K562 (cell line): ENCODE measurements around the gene PLEKHG5. TPM values are rescaled to one million over a fixed set of nuclear protein-coding genes. Genes with fewer than 3 reads are reported as not detected.

ENCODE experiments used
- ATAC-seq: fragments of 200-7000 bp; cut with Tn5 transposase; 3 replicates; pipeline ENCODE4 v1.9.1; 2020; ENCODE audit warnings: moderate library complexity
- BruUV-seq: library from RNA; stranded (reverse); fragments of 400-500 nt; replicated peaks from 2 replicates; lab custom pipeline; 2021; lab: Mats Ljungman, UMichigan
- CTCF ChIA-PET: fragments of 300-600 bp; formaldehyde crosslinking; extraction: SDS; loops from one replicate; lab custom pipeline; 2021; ENCODE audit warnings: low intra/inter-chr PET ratio; lab: Yijun Ruan, JAX
- POLR2A ChIA-PET: fragments of 300-600, 350-650 bp; sonication (Branson Sonifier 250); formaldehyde crosslinking; extraction: SDS; loops from one replicate; lab custom pipeline; 2021; ENCODE audit warnings: antibody characterized with exemption, inconsistent platforms; lab: Yijun Ruan, JAX
- DNase-seq, 4 experiments: peaks; one replicate each; pipeline versions ENCODE4 v3.0.0 to v3.0.0-alpha.2; 2011 to 2018; ENCODE audit warnings: low spot score in 3 of 4, mixed read lengths in 3 of 4; ENCODE audit errors: extremely low read depth in 1 of 4
- FAIRE-seq: peaks from 2 replicates; lab custom pipeline; 2011; peaks lifted over from hg19 to GRCh38; lab: Jason Lieb, UNC
- H2AFZ ChIP-seq: 2 replicates; pipeline ENCODE4 v1.6.0; 2011; ENCODE audit warnings: low read depth, low read length, control low read depth, inconsistent platforms
- H3K27ac ChIP-seq: fragments of 200-600 bp; 3 replicates; pipeline ENCODE4 v1.8.0; 2011; ENCODE audit warnings: low read depth, mild to moderate bottlenecking, control low read depth, inconsistent platforms, low read length, moderate library complexity, mixed read lengths; ENCODE audit errors: extremely low read depth
- H3K27me3 ChIP-seq, 2 experiments: fragments of 300-600 bp in 1 of 2; 2 replicates in 1 of 2; 3 replicates in 1 of 2; pipeline versions ENCODE4 v1.6.0 to v1.8.0; 2011; ENCODE audit warnings: inconsistent platforms in 2 of 2, low read length in 2 of 2, mild to moderate bottlenecking in 1 of 2, mixed read lengths in 1 of 2, moderate library complexity in 1 of 2; ENCODE audit not compliant: control insufficient read depth in 2 of 2, insufficient read depth in 2 of 2
- H3K36me3 ChIP-seq: fragments of 300-600 bp; 3 replicates; pipeline ENCODE4 v1.8.0; 2011; ENCODE audit warnings: mild to moderate bottlenecking, low read length, inconsistent platforms; ENCODE audit not compliant: control insufficient read depth, insufficient read depth
- H3K4me1 ChIP-seq, 2 experiments: fragments of 200-600 bp in 1 of 2; replicated peaks in 1 of 2; 2 replicates in 1 of 2; 3 replicates in 1 of 2; pipeline versions ENCODE4 v1.5.1 to v1.8.0; 2011; ENCODE audit warnings: inconsistent platforms in 2 of 2, low read length in 2 of 2, mild to moderate bottlenecking in 1 of 2, mixed read lengths in 1 of 2, moderate library complexity in 1 of 2; ENCODE audit not compliant: control insufficient read depth in 2 of 2, insufficient read depth in 2 of 2
- H3K4me2 ChIP-seq: 2 replicates; pipeline ENCODE4 v1.6.1; 2011; ENCODE audit warnings: low read length, control low read depth, inconsistent platforms, mixed read lengths; ENCODE audit not compliant: insufficient read depth
- H3K4me3 ChIP-seq: fragments of 200-600 bp; sonication (generic), shearing (Covaris generic); 2 replicates; pipeline ENCODE4 v1.5.1; 2016; ENCODE audit warnings: control low read depth, inconsistent platforms
- H3K79me2 ChIP-seq: fragments of 200-600 bp; 3 replicates; pipeline ENCODE4 v1.8.0; 2011; ENCODE audit warnings: low read length, inconsistent platforms; ENCODE audit not compliant: control insufficient read depth, insufficient read depth
- H3K9ac ChIP-seq, 2 experiments: 2 replicates each; pipeline versions ENCODE4 v1.6.0 to v1.6.1; 2011; ENCODE audit warnings: low read depth in 2 of 2, low read length in 2 of 2, control low read depth in 1 of 2, inconsistent platforms in 1 of 2, mild to moderate bottlenecking in 1 of 2, mixed read lengths in 1 of 2; ENCODE audit not compliant: insufficient read depth in 1 of 2
- H3K9me1 ChIP-seq: one replicate; pipeline ENCODE4 v1.6.0; 2011; ENCODE audit warnings: inconsistent platforms, mild to moderate bottlenecking, low read length, moderate library complexity; ENCODE audit not compliant: control insufficient read depth, insufficient read depth
- H3K9me3 ChIP-seq: replicated peaks from 2 replicates; pipeline ENCODE4 v1.5.1; 2011; ENCODE audit warnings: low read depth, low read length, inconsistent platforms; ENCODE audit not compliant: control insufficient read depth, insufficient read depth
- H4K20me1 ChIP-seq: replicated peaks from 2 replicates; pipeline ENCODE4 v1.6.1; 2011; ENCODE audit warnings: low read length, inconsistent platforms, mixed read lengths; ENCODE audit not compliant: control insufficient read depth, insufficient read depth
- ADNP ChIP-seq: fragments of 200-800 bp; sonication (Bioruptor generic); IDR thresholded peaks from 2 replicates; pipeline ENCODE4 v1.6.1; 2016; ENCODE audit warnings: missing genetic modification characterization, missing compliant biosample characterization
- BCOR ChIP-seq: fragments of 450-650 bp; IDR thresholded peaks from 2 replicates; pipeline ENCODE4 v1.6.1; 2016
- CBX5 ChIP-seq: IDR thresholded peaks from 2 replicates; pipeline ENCODE4 v1.6.1; 2014; ENCODE audit warnings: low read depth, borderline replicate concordance
- CBX8 ChIP-seq: fragments of 200-600 bp; sonication (generic); IDR thresholded peaks from 2 replicates; pipeline ENCODE4 v1.6.1; 2012; ENCODE audit warnings: borderline replicate concordance, mixed run types, low read depth, mild to moderate bottlenecking, moderate library complexity, mixed read lengths, low read length, control low read depth, inconsistent platforms; ENCODE audit not compliant: poor library complexity, severe bottlenecking; ENCODE audit errors: extremely low read depth
- MLX ChIP-seq, 2 experiments: fragments of 450-650 bp in 1 of 2; sonication (generic) in 1 of 2; formaldehyde crosslinking; conservative IDR thresholded peaks; 2 replicates each; pipeline versions ENCODE4 v1.4.0 to v1.8.1; 2020 to 2022; ENCODE audit warnings: mild to moderate bottlenecking in 1 of 2, missing genetic modification reagents in 1 of 2
- PRDM10 ChIP-seq: fragments of 450-650 bp; IDR thresholded peaks from 2 replicates; pipeline ENCODE4 v1.6.1; 2018; ENCODE audit not compliant: partially characterized antibody
- PREB ChIP-seq: sonication (generic); formaldehyde crosslinking; IDR thresholded peaks from 2 replicates; pipeline ENCODE4 v1.8.1; 2023; ENCODE audit warnings: mild to moderate bottlenecking, missing genetic modification reagents
- RBM14 ChIP-seq: fragments of 200-400 bp; formaldehyde crosslinking; IDR thresholded peaks from 2 replicates; pipeline ENCODE4 v1.6.1; 2018; ENCODE audit warnings: low read depth, mild to moderate bottlenecking, low read length, moderate library complexity, borderline replicate concordance; ENCODE audit not compliant: insufficient read depth
- TEAD1 ChIP-seq, 2 experiments: fragments of 450-650 bp in 1 of 2; sonication (generic) in 1 of 2; formaldehyde crosslinking; IDR thresholded peaks; 2 replicates each; pipeline versions ENCODE4 v1.4.0 to v1.8.0; 2020 to 2022; ENCODE audit warnings: mild to moderate bottlenecking in 2 of 2, missing genetic modification reagents in 1 of 2
- XRCC5 ChIP-seq: fragments of 200-400 bp; formaldehyde crosslinking; IDR thresholded peaks from 2 replicates; pipeline ENCODE4 v1.6.1; 2017; ENCODE audit warnings: low read depth, mild to moderate bottlenecking, low read length
- ZBTB8A ChIP-seq: fragments of 450-650 bp; IDR thresholded peaks from 2 replicates; pipeline ENCODE4 v1.6.1; 2018; ENCODE audit warnings: mild to moderate bottlenecking, moderate library complexity; ENCODE audit not compliant: partially characterized antibody
- ZNF121 ChIP-seq: sonication (generic); formaldehyde crosslinking; conservative IDR thresholded peaks from 2 replicates; pipeline ENCODE4 v1.8.0; 2022; ENCODE audit warnings: missing genetic modification reagents
- ZNF764 ChIP-seq: fragments of 250-450 bp; sonication (Bioruptor Pico); IDR thresholded peaks from 2 replicates; pipeline ENCODE4 v1.4.0; 2020; ENCODE audit warnings: low read depth, mild to moderate bottlenecking, moderate library complexity
- WGBS: fragments of 100-300 bp; shearing (Covaris generic); methylation state at CpG from one replicate; pipeline ENCODE4 v1.1.6; 2016; ENCODE audit warnings: low coverage, mixed read lengths; ENCODE audit not compliant: insufficient coverage; ENCODE audit errors: missing lambda C conversion rate; 5-methylcytosine and 5-hydroxymethylcytosine counted together
- in situ Hi-C: fragments of 300-500 bp; cut with MboI; formaldehyde crosslinking; loops from 4 replicates; pipeline ENCODE4 v1.15.0; 2018; ENCODE audit warnings: inconsistent platforms, mixed read lengths
- intact Hi-C: fragments of 100-400 bp; cut with micrococcal nuclease; formaldehyde crosslinking; loops from 2 replicates; pipeline ENCODE4 v1.14.2; 2022
- polyA plus RNA-seq, 8 experiments: library from polyadenylated mRNA; depleted of rRNA in 4 of 8; stranded (reverse) in 5 of 8; unstranded in 3 of 8; fragments of >200 nt; fragmentation: Nextera tagmentation in 2 of 8; fragmentation: Illumina TruSeq in 1 of 8; extraction: Ambion mirVana in 2 of 8; extraction: Trizol in 1 of 8; gene quantifications; 2 replicates each; pipeline versions ENCODE4 v1.2.1 to v1.2.3, GENCODE V29; 2011 to 2014; ENCODE audit warnings: inconsistent platforms in 1 of 8, missing spikeins in 1 of 8
- total RNA-seq, 7 experiments: library from RNA; depleted of rRNA in 6 of 7; stranded (reverse); fragments of >200 nt in 6 of 7; fragmentation: Illumina TruSeq in 2 of 7; extraction: Trizol in 2 of 7; gene quantifications; 2 replicates each; pipeline versions ENCODE4 v1.2.1 to v1.2.3, GENCODE V29; 2011 to 2021; ENCODE audit warnings: low replicate concordance in 1 of 7
- TF ChIP-seq, protein P1 (sequence below): sonication (generic); formaldehyde crosslinking; IDR thresholded peaks from 2 replicates; pipeline ENCODE4 v1.8.1; 2023; ENCODE audit warnings: mild to moderate bottlenecking, missing genetic modification reagents

PLEKHG5 gene
- total and polyA plus RNA-seq, 9 of the 15 experiments (the other 6 are each of a cell fraction or from before 2014, with no cell fraction given), result 0.04 to 0.29 (median 0.09) TPM; not detected in 3

GRCh38 chr1:6461051-6461530 lies 30.4 kb downstream of the PLEKHG5 start:
- DNase-seq (peak in 1 of 4 experiments; percentile 14), FAIRE-seq (no peak), ATAC-seq (no peak)
- H2AFZ ChIP-seq, result no peak overlapping the region
- no peak overlapping the region for H3K4me2 ChIP-seq
- no peaks in the 10 kb centered on the region for H3K9me1 ChIP-seq
- no peak overlapping the region for H3K9ac ChIP-seq
- H3K36me3 ChIP-seq, result no peaks in the 10 kb centered on the region
- no peak overlapping the region for H3K27ac ChIP-seq
- ChIA-PET CTCF (no interaction called here), POLR2A (interaction anchor here (0.6 to 0.8 kb wide), 2 partner anchors 10 to 228 kb away, joined by 3 read pairs; no protein-coding TSS in a partner anchor)
- in situ Hi-C loops, result no loop called here
- BruUV-seq, result no TSS peak
- intact Hi-C loops, result no loop called here
- WGBS, result 31% methylated on average over 40 of the region's 40 CpGs
- peaks cover 63 to 80% of the 10 kb centered on the region in 2 experiments for H3K27me3 ChIP-seq
- no peaks in the 10 kb centered on the region for H3K79me2 ChIP-seq
- peaks cover 0 to 50% of the 10 kb centered on the region in 2 experiments; a peak in 2 of 5 replicates for H3K4me1 ChIP-seq
- no peaks in the 10 kb centered on the region for H3K9me3 ChIP-seq
- no peak overlapping the region for H3K4me3 ChIP-seq
- H4K20me1 ChIP-seq, result peaks cover 26% of the 10 kb centered on the region
- TF ChIP-seq PRDM10, result peak; percentile 92
- no peak for TF ChIP-seq PREB (CRISPR knock-in tag)
- TF ChIP-seq, protein P1, sequence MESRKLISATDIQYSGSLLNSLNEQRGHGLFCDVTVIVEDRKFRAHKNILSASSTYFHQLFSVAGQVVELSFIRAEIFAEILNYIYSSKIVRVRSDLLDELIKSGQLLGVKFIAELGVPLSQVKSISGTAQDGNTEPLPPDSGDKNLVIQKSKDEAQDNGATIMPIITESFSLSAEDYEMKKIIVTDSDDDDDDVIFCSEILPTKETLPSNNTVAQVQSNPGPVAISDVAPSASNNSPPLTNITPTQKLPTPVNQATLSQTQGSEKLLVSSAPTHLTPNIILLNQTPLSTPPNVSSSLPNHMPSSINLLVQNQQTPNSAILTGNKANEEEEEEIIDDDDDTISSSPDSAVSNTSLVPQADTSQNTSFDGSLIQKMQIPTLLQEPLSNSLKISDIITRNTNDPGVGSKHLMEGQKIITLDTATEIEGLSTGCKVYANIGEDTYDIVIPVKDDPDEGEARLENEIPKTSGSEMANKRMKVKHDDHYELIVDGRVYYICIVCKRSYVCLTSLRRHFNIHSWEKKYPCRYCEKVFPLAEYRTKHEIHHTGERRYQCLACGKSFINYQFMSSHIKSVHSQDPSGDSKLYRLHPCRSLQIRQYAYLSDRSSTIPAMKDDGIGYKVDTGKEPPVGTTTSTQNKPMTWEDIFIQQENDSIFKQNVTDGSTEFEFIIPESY (CRISPR knock-in tag), result peak; percentile 68; the same call in 1 of the 2 replicates
- TF ChIP-seq ADNP, result no peak
- 0 out of 2 replicates have a peak, but pooled peaks have one; percentile 22 for TF ChIP-seq RBM14
- TF ChIP-seq BCOR, result no peak
- no peak for TF ChIP-seq XRCC5
- TF ChIP-seq ZBTB8A, result no peak
- no peak for TF ChIP-seq ZNF121
- TF ChIP-seq CBX8, result no peak
- no peak for TF ChIP-seq TEAD1 (CRISPR knock-in tag; IDR thresholded peaks at IDR 0.05)
- TF ChIP-seq MLX (CRISPR knock-in tag; conservative IDR thresholded peaks at IDR 0.05), result no peak
- TF ChIP-seq CBX5, result no peak
- TF ChIP-seq ZNF764, result no peak
